Measurements from ENCODE around the gene INF2. TPM values are rescaled to one million over a fixed set of nuclear protein-coding genes. Genes with fewer than 3 reads are reported as not detected.

INF2 gene
- total and polyA plus RNA-seq, 2 experiments from 2014 or later: 36.7 to 75.5 TPM

DNA sequence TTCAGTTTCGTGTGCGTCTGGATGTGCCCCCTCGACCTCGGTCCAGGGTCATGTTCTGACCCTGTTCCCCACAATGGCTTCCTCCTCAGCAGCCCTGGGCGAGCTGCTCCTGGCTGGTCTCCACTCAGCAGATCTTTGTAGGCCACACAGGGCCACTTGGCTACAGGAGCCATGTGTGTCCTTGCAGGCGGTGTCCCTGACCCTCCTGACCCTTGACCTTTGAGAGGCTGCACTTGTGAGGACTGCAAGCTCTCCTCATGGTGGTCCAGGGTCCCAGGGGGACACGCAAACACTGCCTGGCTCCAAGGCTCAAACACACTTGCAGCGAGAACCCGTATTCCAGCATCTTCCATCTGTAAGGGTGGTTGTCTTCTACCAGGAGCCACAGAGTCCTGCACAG, 56.0 kb downstream of the INF2 start (continued):
- TF ChIP-seq, protein P1, sequence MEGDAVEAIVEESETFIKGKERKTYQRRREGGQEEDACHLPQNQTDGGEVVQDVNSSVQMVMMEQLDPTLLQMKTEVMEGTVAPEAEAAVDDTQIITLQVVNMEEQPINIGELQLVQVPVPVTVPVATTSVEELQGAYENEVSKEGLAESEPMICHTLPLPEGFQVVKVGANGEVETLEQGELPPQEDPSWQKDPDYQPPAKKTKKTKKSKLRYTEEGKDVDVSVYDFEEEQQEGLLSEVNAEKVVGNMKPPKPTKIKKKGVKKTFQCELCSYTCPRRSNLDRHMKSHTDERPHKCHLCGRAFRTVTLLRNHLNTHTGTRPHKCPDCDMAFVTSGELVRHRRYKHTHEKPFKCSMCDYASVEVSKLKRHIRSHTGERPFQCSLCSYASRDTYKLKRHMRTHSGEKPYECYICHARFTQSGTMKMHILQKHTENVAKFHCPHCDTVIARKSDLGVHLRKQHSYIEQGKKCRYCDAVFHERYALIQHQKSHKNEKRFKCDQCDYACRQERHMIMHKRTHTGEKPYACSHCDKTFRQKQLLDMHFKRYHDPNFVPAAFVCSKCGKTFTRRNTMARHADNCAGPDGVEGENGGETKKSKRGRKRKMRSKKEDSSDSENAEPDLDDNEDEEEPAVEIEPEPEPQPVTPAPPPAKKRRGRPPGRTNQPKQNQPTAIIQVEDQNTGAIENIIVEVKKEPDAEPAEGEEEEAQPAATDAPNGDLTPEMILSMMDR (conservative IDR thresholded peaks at IDR 0.05; ENCODE audit: low read depth in 2 of 2): no peak
- TF ChIP-seq, protein P2, sequence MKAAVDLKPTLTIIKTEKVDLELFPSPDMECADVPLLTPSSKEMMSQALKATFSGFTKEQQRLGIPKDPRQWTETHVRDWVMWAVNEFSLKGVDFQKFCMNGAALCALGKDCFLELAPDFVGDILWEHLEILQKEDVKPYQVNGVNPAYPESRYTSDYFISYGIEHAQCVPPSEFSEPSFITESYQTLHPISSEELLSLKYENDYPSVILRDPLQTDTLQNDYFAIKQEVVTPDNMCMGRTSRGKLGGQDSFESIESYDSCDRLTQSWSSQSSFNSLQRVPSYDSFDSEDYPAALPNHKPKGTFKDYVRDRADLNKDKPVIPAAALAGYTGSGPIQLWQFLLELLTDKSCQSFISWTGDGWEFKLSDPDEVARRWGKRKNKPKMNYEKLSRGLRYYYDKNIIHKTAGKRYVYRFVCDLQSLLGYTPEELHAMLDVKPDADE (IDR thresholded peaks at IDR 0.05): no peak
- TF ChIP-seq EZH2 (IDR thresholded peaks at IDR 0.05; ENCODE audit: low read depth, unreplicated experiment) (no peak), ZNF331 (CRISPR knock-in tag; IDR thresholded peaks at IDR 0.05; ENCODE audit: low read depth) (no peak), CREB1 (CRISPR knock-in tag; IDR thresholded peaks at IDR 0.05; ENCODE audit: low read depth) (no peak), STAT1 (IDR thresholded peaks at IDR 0.05; ENCODE audit: unreplicated experiment) (no peak), EZH2phosphoT487 (IDR thresholded peaks at IDR 0.05; ENCODE audit: unreplicated experiment) (no peak)

DNA sequence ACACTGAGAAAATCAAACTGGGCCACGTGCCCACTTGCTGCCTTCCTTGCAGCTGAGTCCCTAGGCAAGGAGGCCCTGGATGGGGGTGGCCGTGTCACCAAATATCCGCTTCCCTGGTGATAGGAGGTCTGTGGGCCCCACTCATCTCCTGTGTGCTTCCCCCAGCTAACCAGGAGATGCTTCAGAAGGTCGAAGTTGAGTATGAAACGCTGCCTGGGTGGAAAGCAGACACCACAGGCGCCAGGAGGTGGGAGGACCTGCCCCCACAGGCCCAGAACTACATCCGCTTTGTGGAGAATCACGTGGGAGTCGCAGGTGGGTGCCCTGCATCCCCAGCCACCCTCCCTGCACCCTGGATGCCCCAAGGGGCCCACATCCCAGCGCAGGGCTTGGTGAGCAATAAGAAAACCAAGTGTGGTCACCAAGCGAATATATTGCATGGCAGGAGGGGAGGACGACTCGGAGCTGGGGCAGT, 56.7 kb downstream of the INF2 start:
- Histone ChIP-seq H3K4me3 (no peak overlapping the region), H3K27ac (ENCODE audit: low read depth) (no peak overlapping the region), H3K4me1 (ENCODE audit: insufficient read depth) (no peaks in the 10 kb centered on the region), H3K27me3 (ENCODE audit: insufficient read depth) (no peaks in the 10 kb centered on the region), H3K36me3 (ENCODE audit: insufficient read depth) (peaks cover 5% of the 10 kb centered on the region; the same call in 1 of the 2 replicates), H4K20me1 (replicated peaks; ENCODE audit: insufficient read depth) (no peaks in the 10 kb centered on the region), H3K9me2 (ENCODE audit: insufficient read depth) (no peaks in the 10 kb centered on the region), H3K79me2 (replicated peaks; ENCODE audit: insufficient read depth) (no peaks in the 10 kb centered on the region), H3K4me2 (no peak overlapping the region), H3F3A (replicated peaks; ENCODE audit: low read depth) (no peaks in the 10 kb centered on the region), H2AFZ (no peak overlapping the region)
- no peak for DNase-seq (ENCODE audit: low spot score)
- no peak for ATAC-seq
- Mint-ChIP-seq H3K36me3 (ENCODE audit: low read depth) (peaks cover 16% of the 10 kb centered on the region), H3K27ac (no peak overlapping the region), H3K4me3 (no peak overlapping the region), H3K27me3 (ENCODE audit: insufficient read depth, low read depth, poor library complexity) (peaks cover 14% of the 10 kb centered on the region), H3K9me3 (peaks cover 20% of the 10 kb centered on the region), H3K4me1 (peaks cover 4% of the 10 kb centered on the region; the same call in 2 of the 3 replicates)
- no peak for TF ChIP-seq STAT1 (IDR thresholded peaks at IDR 0.05; ENCODE audit: unreplicated experiment)
- no peak for TF ChIP-seq JUNB (IDR thresholded peaks at IDR 0.05; ENCODE audit: unreplicated experiment)
- no peak for TF ChIP-seq ZNF114 (CRISPR knock-in tag; IDR thresholded peaks at IDR 0.05)
- no peak for TF ChIP-seq ZNF331 (CRISPR knock-in tag; IDR thresholded peaks at IDR 0.05; ENCODE audit: low read depth)
- TF ChIP-seq NANOG (IDR thresholded peaks at IDR 0.05; ENCODE audit: borderline replicate concordance): no peak
- TF ChIP-seq CREB1 (CRISPR knock-in tag; IDR thresholded peaks at IDR 0.05; ENCODE audit: low read depth): no peak

DNA sequence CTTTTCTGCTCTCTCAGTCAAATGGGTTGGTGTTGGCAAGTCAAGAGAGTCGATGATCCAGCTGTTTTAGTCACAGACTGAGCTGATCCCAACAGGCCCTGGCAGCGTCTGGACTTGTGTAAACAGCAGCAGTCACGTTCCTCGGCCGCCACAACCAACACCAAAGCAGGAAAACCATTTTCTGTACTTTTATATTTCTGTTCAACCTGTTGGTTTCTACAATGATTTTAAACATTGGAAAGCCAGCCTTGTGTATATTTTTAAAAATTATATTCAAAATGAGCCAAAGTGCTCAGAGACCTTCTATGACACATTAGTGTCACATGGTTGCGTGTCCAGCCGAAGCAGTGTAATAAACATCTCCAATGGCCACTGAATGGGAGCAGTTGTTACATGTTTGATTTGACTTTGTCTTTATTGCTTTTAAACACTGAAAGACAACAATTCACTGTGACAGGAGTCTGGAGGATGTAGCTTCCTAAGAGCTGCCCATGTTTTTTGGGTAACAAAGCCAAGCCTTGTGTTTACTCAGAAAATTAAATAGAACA, 57.6 kb downstream of the INF2 start:
- no peaks in the 10 kb centered on the region for H3K27me3 ChIP-seq (ENCODE audit: insufficient read depth)
- no peak overlapping the region for H3K4me2 ChIP-seq
- no peaks in the 10 kb centered on the region for H3K79me2 ChIP-seq (replicated peaks; ENCODE audit: insufficient read depth)
- DNase-seq (ENCODE audit: low spot score) (no peak), ATAC-seq (no peak)
- H3K9me2 ChIP-seq (ENCODE audit: insufficient read depth): no peaks in the 10 kb centered on the region
- Mint-ChIP-seq H3K9me3 (peaks cover 22% of the 10 kb centered on the region), H3K27ac (no peak overlapping the region), H3K4me3 (no peak overlapping the region), H3K36me3 (ENCODE audit: low read depth) (peaks cover 17% of the 10 kb centered on the region), H3K4me1 (peaks cover 4% of the 10 kb centered on the region; the same call in 2 of the 3 replicates), H3K27me3 (ENCODE audit: insufficient read depth, low read depth, poor library complexity) (peaks cover 14% of the 10 kb centered on the region)
- no peak overlapping the region for H3K27ac ChIP-seq (ENCODE audit: low read depth)
- H3K36me3 ChIP-seq (ENCODE audit: insufficient read depth): peaks cover 5% of the 10 kb centered on the region; the same call in 1 of the 2 replicates
- H3K4me3 ChIP-seq: no peak overlapping the region
- H3K4me1 ChIP-seq (ENCODE audit: insufficient read depth): no peaks in the 10 kb centered on the region
- TF ChIP-seq, protein P3, sequence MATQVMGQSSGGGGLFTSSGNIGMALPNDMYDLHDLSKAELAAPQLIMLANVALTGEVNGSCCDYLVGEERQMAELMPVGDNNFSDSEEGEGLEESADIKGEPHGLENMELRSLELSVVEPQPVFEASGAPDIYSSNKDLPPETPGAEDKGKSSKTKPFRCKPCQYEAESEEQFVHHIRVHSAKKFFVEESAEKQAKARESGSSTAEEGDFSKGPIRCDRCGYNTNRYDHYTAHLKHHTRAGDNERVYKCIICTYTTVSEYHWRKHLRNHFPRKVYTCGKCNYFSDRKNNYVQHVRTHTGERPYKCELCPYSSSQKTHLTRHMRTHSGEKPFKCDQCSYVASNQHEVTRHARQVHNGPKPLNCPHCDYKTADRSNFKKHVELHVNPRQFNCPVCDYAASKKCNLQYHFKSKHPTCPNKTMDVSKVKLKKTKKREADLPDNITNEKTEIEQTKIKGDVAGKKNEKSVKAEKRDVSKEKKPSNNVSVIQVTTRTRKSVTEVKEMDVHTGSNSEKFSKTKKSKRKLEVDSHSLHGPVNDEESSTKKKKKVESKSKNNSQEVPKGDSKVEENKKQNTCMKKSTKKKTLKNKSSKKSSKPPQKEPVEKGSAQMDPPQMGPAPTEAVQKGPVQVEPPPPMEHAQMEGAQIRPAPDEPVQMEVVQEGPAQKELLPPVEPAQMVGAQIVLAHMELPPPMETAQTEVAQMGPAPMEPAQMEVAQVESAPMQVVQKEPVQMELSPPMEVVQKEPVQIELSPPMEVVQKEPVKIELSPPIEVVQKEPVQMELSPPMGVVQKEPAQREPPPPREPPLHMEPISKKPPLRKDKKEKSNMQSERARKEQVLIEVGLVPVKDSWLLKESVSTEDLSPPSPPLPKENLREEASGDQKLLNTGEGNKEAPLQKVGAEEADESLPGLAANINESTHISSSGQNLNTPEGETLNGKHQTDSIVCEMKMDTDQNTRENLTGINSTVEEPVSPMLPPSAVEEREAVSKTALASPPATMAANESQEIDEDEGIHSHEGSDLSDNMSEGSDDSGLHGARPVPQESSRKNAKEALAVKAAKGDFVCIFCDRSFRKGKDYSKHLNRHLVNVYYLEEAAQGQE (IDR thresholded peaks at IDR 0.05; ENCODE audit: unreplicated experiment): no peak
- no peaks in the 10 kb centered on the region for H3F3A ChIP-seq (replicated peaks; ENCODE audit: low read depth)
- H4K20me1 ChIP-seq (replicated peaks; ENCODE audit: insufficient read depth): no peaks in the 10 kb centered on the region
- H2AFZ ChIP-seq: no peak overlapping the region
